ACC112 (cell line): ENCODE results near the gene ANTXR1.
A peak's percentile ranks its signal among the peaks of the same experiment; 100 is the strongest.

Source experiments
- H2AFZ ChIP-seq: fragments of 200-600 bp; sonication (generic); one replicate; pipeline ENCODE4 v1.6.0; 2017; ENCODE audit warnings: antibody characterized with exemption, low read length; ENCODE audit not compliant: unreplicated experiment
- H3K27ac ChIP-seq: fragments of 200-600 bp; sonication (generic); 2 replicates; pipeline ENCODE4 v1.5.1; 2014; ENCODE audit warnings: low read depth, mild to moderate bottlenecking, antibody characterized with exemption, low read length, moderate library complexity
- H3K27me3 ChIP-seq: fragments of 200-600 bp; sonication (generic); 2 replicates; pipeline ENCODE4 v1.6.1; 2014; ENCODE audit warnings: mild to moderate bottlenecking, antibody characterized with exemption, low read length, moderate library complexity, mixed read lengths; ENCODE audit not compliant: insufficient read depth
- H3K36me3 ChIP-seq: fragments of 200-600 bp; sonication (generic); 2 replicates; pipeline ENCODE4 v1.6.1; 2016; ENCODE audit warnings: mild to moderate bottlenecking, antibody characterized with exemption, low read length, moderate library complexity, mixed read lengths; ENCODE audit not compliant: insufficient read depth
- H3K4me1 ChIP-seq: fragments of 200-600 bp; sonication (generic); one replicate; pipeline ENCODE4 v1.6.1; 2016; ENCODE audit warnings: low read length, mixed read lengths; ENCODE audit not compliant: insufficient read depth, unreplicated experiment, control insufficient read depth
- H3K4me3 ChIP-seq: fragments of 200-600 bp; sonication (generic); 2 replicates; pipeline ENCODE4 v1.5.1; 2014; ENCODE audit warnings: mild to moderate bottlenecking, low read depth, low read length
- H3K79me2 ChIP-seq: fragments of 200-600 bp; sonication (generic); one replicate; pipeline ENCODE4 v1.6.0; 2016; ENCODE audit warnings: low read length; ENCODE audit not compliant: control insufficient read depth, unreplicated experiment, insufficient read depth

The ANTXR1 gene

DNA sequence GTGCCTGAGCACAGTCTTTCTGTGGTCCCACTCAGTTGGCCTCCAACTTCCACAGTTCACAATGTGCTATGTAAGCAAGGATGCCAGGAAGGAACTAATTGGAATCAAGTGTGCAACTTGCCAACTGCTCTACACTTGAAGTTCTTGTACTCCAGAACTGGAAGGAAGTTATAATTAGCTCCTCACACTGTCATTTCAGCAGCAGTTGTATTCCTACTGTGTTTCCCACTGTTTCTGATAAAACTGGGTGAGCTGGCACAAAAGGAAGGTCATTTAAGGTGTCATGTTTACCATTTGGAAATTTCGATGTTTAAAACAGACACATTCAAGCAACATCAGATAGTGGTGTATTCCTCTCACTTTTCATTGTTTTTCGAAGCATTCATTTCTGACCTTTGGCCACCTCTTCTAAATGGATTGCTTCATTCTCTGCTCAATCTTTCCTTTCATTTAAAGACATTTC lies 84.2 kb downstream of the ANTXR1 start:
- H3K4me3 ChIP-seq: no peak overlapping the region
- peaks cover 16% of the 10 kb centered on the region; the same call in 1 of the 2 replicates for H3K36me3 ChIP-seq
- H3K79me2 ChIP-seq: no peaks in the 10 kb centered on the region
- H3K4me1 ChIP-seq: peaks cover 44% of the 10 kb centered on the region
- H2AFZ ChIP-seq: no peak overlapping the region
- H3K27me3 ChIP-seq: no peaks in the 10 kb centered on the region
- H3K27ac ChIP-seq: no peak overlapping the region

DNA sequence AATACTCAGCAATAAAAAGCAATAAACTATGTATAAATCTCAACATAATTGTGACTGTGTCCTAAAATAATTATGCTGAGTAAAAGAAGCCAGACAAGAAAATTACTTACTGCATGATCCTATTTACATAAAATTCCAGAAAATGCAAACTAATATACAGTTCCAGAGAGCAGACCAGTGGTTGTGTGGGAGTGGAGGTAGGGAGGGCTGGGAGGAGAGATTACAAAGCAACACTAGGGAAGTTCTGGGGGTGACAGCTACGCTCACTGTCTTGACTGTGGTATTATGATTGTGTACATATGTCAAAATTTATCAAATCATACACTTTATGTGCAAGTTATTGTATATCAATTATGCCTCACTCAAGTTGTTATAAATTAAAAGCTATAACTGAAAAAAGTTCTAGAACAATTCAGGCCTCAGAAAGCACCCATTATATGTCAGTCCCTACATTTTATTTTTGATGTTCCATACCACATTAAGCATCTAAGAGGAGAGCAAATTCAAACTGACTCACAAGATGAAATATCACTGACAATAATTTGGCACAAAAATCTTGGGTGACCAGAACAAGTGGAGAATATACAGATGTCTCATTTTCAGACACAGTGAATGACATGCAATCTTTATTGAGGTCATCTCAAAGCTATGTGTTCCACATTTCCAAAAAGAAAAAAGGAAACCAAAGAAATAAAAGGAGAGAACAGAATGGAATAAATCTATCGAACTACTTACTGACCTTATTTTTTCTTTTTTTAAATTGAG lies 85.1 kb downstream of the ANTXR1 start:
- no peak overlapping the region for H2AFZ ChIP-seq
- H3K79me2 ChIP-seq: no peaks in the 10 kb centered on the region
- H3K4me1 ChIP-seq: peaks cover 40% of the 10 kb centered on the region
- H3K4me3 ChIP-seq: no peak overlapping the region
- no peaks in the 10 kb centered on the region for H3K27me3 ChIP-seq
- H3K27ac ChIP-seq: no peak overlapping the region
- peaks cover 14% of the 10 kb centered on the region for H3K36me3 ChIP-seq

DNA sequence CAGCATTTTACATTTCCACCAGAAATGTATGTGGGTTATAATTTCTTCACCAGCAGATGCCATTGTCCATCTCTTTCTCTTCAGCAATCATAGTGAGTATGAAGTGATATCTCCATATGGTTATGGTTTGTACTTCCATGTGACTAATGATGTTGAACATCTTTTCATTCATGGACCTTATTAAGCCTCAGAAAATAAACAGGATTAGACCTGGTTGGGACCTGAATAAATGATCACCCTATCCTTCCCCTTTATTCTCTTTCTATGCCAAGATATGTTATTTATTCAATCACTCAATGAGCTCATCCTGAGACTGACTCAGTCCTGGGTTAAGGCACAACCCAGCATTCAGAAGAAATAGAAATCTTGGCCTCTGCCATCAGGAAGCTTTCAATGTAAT lies 86.6 kb downstream of the ANTXR1 start:
- no peak overlapping the region for H2AFZ ChIP-seq
- H3K36me3 ChIP-seq: peaks cover 14% of the 10 kb centered on the region
- peaks cover 39% of the 10 kb centered on the region for H3K4me1 ChIP-seq
- no peaks in the 10 kb centered on the region for H3K79me2 ChIP-seq
- no peaks in the 10 kb centered on the region for H3K27me3 ChIP-seq
- H3K27ac ChIP-seq: peak overlapping the region; percentile 15
- H3K4me3 ChIP-seq: no peak overlapping the region

DNA sequence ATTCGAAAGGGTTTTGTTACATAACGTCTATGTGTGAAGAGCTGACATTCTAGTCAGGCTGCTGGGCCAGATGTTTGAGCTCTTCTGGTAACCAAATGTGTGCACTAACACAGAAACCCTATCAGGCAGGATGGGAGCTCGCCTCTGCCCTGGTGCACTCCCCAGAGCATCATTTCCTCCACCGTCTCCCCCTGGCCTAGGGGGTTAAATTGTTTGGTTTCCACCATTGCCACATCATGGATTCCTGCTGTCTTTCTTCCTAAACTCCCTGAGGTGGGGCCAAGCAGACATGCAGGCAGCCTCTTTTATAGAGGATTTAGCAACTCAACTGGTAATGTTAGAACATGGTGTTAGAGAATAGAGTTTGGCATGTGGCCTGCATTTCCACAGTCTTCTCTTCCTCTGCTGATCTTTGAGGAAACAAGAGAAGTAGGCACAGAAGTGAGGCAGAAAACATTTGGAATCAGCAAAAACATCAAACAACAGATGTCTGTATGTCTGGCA lies 87.3 kb downstream of the ANTXR1 start:
- Histone ChIP-seq H2AFZ (no peak overlapping the region), H3K79me2 (no peaks in the 10 kb centered on the region), H3K27me3 (no peaks in the 10 kb centered on the region), H3K36me3 (peaks cover 9% of the 10 kb centered on the region), H3K4me1 (peaks cover 31% of the 10 kb centered on the region), H3K4me3 (no peak overlapping the region), H3K27ac (peak overlapping the region; percentile 15)

DNA sequence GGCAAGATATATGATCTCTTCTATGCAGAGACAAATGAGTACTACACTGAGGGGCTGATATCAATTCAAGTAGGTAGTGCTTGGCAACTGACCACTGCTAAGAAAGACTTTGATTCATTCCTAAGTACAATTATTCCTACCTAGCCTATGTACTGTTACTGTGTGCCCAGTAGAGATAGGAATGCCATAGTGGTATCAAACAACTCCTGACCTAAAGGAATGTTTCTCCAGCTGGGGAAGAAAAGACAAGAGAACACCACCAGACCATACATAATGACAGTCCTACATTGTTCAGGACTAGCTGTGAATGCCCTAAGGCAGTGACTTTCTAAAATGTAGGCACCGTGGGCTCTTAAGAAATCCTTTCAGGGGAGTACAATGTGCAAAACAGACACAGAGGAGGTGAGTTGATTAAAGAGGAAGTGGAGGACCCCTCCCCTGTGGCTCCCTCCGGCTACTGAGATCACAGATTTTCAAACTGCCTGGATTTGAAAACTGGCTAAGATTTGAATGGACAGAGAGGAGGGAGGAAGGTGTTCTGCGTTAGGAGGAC lies 89.1 kb downstream of the ANTXR1 start:
- Histone ChIP-seq H3K79me2 (no peaks in the 10 kb centered on the region), H3K36me3 (peaks cover 9% of the 10 kb centered on the region), H2AFZ (no peak overlapping the region), H3K27ac (no peak overlapping the region), H3K4me3 (no peak overlapping the region), H3K27me3 (no peaks in the 10 kb centered on the region), H3K4me1 (peaks cover 27% of the 10 kb centered on the region)

- Histone ChIP-seq H3K27me3 (no peaks in the 10 kb centered on the region), H2AFZ (no peak overlapping the region), H3K79me2 (no peaks in the 10 kb centered on the region), H3K36me3 (peaks cover 9% of the 10 kb centered on the region), H3K27ac (no peak overlapping the region), H3K4me3 (no peak overlapping the region), H3K4me1 (peaks cover 18% of the 10 kb centered on the region)
These were observed 90.4 kb downstream of the ANTXR1 start for GRCh38 chr2:69103419-69103818.

DNA sequence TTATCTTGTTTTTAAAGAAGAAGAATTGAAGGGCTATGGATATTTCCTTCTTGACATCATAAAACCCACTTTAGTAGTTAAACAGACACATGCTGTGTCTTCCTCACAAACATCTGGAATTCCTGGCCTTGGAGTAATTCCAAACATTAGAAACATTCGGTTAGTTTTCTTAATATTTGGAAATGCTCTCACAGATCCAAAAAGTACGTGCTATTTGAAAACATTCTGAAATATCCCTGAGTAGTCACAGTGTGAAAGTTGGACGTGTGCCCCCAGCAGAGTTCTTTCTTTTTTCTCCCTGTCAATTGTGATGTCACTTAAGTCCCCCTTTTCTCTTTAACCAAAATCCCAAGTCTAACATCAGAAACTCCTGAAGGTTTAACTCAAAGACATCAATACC lies 91.3 kb downstream of the ANTXR1 start:
- Histone ChIP-seq H3K27me3 (no peaks in the 10 kb centered on the region), H3K36me3 (peaks cover 9% of the 10 kb centered on the region), H3K27ac (no peak overlapping the region), H3K79me2 (no peaks in the 10 kb centered on the region), H3K4me3 (no peak overlapping the region), H2AFZ (no peak overlapping the region), H3K4me1 (peaks cover 12% of the 10 kb centered on the region)

- no peak overlapping the region for H3K27ac ChIP-seq
- H2AFZ ChIP-seq: no peak overlapping the region
- no peaks in the 10 kb centered on the region for H3K27me3 ChIP-seq
- no peaks in the 10 kb centered on the region for H3K36me3 ChIP-seq
- H3K4me3 ChIP-seq: no peak overlapping the region
- H3K79me2 ChIP-seq: no peaks in the 10 kb centered on the region
- no peaks in the 10 kb centered on the region for H3K4me1 ChIP-seq
These were observed 96.3 kb downstream of the ANTXR1 start for GRCh38 chr2:69109255-69109654.

GRCh38 chr2:69111076-69111475 lies 98.1 kb downstream of the ANTXR1 start:
- no peak overlapping the region for H3K27ac ChIP-seq
- no peaks in the 10 kb centered on the region for H3K4me1 ChIP-seq
- no peak overlapping the region for H3K4me3 ChIP-seq
- H3K27me3 ChIP-seq: no peaks in the 10 kb centered on the region
- no peaks in the 10 kb centered on the region for H3K36me3 ChIP-seq
- H2AFZ ChIP-seq: no peak overlapping the region
- no peaks in the 10 kb centered on the region for H3K79me2 ChIP-seq

DNA sequence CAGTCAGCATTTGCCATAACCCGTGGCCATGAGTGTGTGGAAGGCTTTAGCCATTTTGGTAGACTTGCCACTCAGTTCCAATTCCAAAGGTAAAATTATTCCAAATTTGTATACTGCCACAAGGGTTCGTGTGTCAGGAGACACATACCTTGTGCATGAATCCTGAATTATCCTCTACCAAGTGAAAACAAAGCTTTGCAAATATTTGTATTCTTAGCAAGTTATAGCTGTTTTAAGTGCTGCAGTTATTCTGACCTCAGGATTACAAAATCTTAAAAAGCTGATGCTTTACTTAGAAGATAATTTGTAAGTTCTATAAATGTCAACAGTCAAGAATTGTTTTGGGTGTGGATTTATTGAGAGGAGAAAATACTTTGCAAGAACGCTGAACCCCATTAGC lies 100.6 kb downstream of the ANTXR1 start:
- H3K4me3 ChIP-seq: no peak overlapping the region
- H3K79me2 ChIP-seq: no peaks in the 10 kb centered on the region
- H3K27ac ChIP-seq: no peak overlapping the region
- no peak overlapping the region for H2AFZ ChIP-seq
- no peaks in the 10 kb centered on the region for H3K36me3 ChIP-seq
- no peaks in the 10 kb centered on the region for H3K4me1 ChIP-seq
- H3K27me3 ChIP-seq: no peaks in the 10 kb centered on the region

- H3K27ac ChIP-seq: no peak overlapping the region
- no peak overlapping the region for H2AFZ ChIP-seq
- no peaks in the 10 kb centered on the region for H3K79me2 ChIP-seq
- H3K36me3 ChIP-seq: no peaks in the 10 kb centered on the region
- H3K4me3 ChIP-seq: no peak overlapping the region
- no peaks in the 10 kb centered on the region for H3K4me1 ChIP-seq
- H3K27me3 ChIP-seq: no peaks in the 10 kb centered on the region
These were observed 101.6 kb downstream of the ANTXR1 start for GRCh38 chr2:69114534-69114933.
